Colon (tissue), 2 donors: ENCODE results near the gene TXNRD2.

ENCODE experiments used
- FAIRE-seq: peaks from 2 replicates; lab custom pipeline; 2012; peaks lifted over from hg19 to GRCh38; lab: Jason Lieb, UNC
- donor health status: control.
- donor health status: control.

TXNRD2 gene

DNA sequence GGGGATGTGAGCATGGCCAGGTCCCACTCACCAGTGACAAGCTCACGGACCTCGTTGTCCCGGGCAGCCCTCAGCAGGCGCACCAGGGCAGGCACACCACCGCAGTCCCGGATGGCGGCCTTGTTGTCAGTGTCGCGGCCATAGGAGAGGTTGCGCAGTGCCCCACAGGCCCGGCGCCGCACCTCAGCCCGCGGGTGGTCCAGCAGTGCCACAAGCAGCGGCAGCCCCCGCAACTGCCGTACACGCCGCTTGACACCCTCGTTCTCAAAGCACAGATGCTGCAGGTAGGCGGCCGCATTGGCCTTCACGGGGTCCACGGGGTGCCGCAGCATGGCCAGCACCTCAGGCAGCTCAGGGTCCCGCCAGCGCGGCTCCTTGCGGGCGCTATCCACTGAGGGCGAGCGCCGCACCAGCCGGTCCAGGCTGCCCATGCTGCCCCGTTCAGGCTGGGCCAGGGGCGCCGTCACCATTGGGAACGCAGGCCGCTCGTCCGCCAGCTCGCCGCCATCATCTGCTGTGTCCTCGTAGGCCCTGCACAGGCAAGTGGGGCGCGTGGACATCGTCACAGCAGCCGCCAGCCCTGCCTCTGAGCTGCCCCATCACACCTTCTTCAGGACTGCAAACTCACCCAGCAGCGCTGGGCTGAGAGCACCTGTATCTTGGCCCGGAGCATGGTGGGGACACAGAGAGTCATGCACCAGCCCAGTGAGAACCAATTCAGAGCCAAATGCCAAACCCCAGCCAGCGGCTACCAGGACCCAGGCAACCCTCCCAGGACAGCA, 38.3 kb upstream of the TXNRD2 start:
- no peak for FAIRE-seq

DNA sequence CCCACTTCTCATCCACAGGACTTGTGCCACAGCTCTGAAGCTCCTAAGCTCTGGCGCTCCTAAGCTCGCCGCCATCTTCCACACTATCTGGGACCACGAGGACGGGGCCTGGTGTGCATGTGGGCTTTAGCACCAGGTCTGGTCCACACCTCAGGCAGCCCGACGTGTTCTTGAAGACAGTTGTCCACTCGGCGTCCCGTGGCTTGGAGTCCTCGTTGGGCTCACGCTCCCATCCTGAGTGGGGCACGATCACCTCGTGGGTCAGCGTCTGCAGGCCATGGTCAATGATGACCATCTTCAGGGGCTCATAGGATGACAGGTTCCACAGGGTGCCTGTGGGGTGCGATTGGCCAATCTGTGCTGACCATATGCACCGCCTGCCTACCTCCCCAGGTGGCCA, 37.1 kb upstream of the TXNRD2 start:
- FAIRE-seq = no peak

DNA sequence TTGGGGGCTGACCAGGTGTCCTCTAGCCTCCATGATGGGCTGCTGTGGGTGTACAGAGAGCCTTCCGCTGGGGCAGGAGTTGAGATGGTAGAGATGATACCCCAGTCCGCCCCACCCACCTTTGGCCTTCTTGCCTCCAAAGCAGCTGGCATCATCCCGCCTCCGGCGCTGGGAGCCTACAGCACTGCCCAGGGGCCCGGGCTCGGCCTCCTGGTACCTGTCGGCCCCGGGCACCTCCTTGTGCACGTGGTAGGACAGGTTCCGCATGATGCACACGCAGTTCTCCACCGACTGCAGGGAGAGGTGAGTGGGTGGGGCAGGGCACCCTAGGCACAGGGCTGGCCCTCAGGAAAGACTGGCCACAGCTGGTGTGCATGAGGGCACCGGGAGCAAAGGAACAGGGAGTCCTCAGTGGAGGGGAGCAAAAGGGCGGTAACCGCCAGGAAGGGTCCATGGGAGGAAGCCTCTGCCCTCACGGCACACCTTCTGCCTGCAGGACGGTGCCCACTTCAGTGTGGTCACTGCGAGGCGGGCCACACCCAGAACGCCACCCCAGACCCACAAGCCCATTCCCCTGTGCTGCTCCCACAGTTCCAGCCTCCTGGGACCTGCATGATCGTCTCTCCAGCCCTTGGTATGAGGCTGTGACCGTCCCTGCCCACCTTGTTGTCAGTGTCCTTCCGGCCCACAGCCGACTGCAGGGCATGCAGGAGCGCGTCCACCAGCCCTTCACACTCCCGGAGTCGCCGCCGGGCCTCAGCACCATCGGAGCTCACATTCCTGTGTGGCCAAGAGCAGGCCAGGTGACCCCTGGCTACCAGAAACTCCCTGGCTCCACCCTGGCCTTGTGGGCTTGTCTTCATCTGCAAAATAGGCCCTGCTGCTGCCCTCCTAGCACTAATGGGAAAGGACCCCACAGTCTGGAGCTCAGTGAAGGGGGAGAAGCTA, 36.0 kb upstream of the TXNRD2 start:
- FAIRE-seq = no peak

DNA sequence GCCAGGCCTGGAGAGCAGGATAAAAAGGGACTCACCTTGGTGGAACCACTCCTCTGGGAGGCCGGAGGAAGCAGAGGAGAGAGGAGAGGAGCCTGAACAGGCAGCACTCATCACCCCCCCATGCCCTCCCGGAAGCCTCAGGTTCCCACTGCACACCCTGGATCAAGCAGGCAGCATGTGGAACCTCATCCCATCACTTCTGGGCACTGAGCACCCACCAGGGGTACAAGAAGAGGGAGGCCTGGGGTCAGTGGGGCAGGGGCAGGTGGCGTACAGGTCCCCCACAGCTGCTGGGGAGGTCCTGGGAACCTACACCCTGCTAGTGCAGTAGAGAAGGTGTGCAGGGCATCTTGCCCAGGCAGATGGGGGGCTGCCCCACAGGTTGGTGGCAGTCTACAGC, 35.1 kb upstream of the TXNRD2 start:
- FAIRE-seq = no peak

DNA sequence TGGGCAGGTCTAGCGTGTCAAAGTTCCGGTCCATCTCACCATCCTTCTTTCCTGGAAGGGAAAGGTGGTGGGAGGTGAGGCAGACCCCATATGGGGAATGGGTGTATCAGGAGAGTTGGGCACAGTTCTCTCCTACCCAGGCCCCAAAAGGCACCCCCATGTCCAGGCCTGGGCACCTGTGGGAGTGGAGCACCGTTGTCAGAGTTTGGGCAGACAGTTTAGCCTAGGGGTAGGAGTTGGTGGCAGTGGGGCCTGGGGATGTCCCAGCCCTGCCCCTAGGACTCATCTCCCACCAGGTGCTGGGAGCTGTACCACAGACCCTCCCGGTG, 34.1 kb upstream of the TXNRD2 start:
- no peak for FAIRE-seq

DNA sequence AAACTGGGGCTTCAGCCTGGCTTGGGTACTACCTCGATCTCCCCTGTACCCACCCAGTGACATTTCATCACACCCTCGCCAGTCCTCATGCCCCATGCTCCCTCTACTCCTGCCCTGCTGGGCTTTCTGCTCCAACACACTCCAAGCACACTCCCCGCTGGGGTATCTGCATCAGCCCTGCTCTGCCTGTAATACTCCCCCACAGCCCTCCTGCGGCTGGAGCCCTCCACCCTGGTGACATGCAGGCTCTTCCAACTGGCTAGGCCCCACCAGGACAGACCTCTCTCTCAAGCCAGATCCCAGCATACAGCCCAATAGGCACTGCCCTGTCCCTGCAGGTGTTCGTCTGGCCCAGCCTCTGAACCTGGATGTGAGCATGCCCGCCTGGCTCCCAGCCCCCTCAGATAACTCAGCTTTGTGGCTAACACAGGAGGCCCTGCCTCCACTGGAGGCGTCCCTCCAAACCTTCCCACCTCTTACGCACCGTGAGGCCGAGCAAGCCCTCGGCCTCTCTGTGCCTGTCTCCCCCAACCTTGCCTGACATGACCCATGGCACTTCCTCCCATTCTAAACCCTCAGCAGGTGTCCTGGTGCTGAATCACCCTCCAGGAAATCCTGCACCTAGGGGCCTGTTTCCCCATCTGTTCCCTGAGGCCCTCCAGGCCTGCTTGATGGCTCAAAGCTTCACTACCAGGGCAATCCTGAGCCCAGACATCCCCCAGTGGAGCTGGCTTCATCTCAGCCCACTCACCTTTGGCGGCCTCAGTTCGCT, 33.5 kb upstream of the TXNRD2 start:
- FAIRE-seq = no peak

DNA sequence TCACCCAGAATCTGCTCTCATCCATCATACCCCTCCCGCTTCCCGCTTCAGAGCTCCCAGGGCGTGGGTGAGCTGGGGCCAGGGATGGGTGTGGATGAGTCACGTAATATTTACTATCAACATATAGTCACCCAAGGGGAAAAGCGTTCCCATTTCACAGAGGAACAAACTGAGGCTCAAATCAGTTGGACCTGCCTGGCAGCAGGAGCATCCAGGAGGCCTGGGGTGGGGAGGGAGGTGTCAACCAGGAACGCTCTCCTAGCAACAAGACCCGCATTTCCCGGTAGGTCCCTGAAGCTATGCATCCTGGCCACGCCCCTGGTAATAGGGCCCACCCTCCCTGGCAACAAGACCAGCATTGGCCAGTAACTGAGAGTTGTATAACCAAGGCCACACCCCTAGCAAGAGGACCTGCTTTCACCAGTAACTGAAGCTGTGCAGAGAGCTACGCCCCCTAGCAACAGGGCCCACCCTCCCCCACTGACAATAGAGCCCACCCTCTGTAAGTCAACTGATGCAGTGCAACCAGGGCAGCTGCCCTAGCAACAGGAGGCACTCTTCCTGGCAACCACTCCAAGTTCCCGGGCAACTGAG, 32.7 kb upstream of the TXNRD2 start:
- FAIRE-seq = no peak

DNA sequence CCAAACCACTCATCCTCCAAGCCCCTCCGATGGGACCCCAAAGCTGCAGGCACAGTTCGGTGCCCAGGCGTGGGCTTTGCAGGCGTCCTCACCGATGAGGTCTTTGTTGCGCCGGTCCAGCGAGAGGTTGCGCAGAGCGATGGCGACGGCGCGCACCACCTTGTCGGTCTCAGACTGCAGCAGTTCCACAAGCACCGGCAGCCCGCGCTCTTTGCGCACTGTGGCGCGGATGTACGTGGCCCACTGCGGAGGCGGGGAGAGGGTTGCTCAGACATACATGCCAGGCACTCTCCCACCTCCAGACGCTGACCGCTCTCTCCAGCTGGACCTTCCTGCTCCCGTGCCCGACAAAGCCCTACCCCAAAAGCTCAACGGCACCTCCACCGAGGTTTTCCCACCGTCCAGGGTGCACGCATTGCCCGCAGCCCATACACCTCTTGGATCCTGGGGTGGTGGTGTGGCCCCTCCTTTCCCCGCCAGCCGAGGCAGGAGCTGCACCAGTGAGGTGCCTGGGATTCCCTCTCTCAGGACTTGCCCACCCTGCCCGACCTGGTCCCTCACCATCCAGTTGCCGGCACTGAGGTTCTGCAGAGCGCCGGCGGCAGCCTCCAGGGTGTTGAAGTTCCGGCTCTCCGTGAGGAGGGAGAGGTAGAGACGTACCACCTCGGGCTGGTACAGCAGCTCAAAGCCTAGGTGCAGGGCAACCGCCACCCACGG, 32.1 kb upstream of the TXNRD2 start:
- no peak for FAIRE-seq

DNA sequence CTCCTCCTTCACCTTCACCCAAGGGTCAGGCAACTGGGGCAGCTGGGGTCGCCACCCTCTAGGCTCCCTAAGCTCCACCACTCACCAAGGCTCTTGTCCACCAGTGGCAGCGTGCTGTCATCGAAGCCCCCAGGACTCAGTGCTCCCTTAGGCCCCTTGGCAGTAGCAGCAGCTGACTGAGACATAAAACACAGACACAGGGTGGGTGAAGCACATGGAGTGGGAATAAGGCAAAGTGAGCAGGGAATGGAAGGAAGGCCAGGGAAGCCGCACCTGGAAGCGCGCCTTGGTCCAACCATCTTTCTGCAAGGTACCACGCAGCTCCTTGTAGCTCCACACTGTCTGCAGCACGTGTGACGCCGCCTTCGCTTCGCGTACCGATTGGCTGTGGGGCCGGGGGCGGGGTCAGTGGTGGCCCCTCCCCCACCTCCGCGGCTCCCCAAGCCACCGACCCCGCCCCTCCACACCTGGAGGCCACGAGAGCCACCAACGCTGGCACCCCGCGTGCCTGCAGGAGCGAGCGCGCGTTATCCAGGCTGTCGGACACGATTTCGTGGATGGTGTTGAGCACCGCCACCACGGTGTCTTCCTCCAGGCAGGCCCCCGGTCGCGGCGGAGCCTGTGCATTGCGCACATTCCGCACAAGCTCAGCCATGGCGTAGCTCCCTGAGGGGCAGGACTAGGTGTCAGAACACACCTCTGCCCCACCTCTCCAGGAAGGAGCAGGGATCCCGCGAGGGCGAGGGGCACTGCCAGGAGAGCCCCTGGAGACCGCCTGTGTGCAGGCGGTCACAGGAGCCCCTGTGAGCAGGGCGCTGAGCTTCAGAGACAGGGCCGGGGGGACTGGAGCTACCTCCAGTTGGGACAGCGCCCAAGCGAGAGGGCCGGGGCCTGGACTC, 31.3 kb upstream of the TXNRD2 start:
- FAIRE-seq = no peak

DNA sequence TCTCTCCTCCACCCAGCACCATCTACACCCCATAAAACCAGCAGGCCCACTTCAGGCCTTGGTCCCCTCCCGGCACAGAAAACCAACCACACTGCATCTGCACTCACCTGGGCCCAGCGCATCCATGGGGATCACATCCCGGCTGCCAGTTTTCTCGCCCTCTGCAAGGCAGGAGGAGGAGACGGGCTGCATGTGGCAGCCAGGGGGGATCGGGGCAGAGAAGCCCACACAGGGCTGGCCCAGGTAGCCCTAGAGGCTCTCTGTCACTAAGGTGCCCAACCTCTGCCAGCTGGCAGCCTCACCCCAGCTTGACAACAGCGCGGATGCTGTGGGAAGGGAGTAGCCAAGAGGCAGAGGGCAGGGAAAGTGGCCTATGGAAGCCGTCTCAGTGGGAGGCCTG, 30.6 kb upstream of the TXNRD2 start:
- FAIRE-seq = no peak

DNA sequence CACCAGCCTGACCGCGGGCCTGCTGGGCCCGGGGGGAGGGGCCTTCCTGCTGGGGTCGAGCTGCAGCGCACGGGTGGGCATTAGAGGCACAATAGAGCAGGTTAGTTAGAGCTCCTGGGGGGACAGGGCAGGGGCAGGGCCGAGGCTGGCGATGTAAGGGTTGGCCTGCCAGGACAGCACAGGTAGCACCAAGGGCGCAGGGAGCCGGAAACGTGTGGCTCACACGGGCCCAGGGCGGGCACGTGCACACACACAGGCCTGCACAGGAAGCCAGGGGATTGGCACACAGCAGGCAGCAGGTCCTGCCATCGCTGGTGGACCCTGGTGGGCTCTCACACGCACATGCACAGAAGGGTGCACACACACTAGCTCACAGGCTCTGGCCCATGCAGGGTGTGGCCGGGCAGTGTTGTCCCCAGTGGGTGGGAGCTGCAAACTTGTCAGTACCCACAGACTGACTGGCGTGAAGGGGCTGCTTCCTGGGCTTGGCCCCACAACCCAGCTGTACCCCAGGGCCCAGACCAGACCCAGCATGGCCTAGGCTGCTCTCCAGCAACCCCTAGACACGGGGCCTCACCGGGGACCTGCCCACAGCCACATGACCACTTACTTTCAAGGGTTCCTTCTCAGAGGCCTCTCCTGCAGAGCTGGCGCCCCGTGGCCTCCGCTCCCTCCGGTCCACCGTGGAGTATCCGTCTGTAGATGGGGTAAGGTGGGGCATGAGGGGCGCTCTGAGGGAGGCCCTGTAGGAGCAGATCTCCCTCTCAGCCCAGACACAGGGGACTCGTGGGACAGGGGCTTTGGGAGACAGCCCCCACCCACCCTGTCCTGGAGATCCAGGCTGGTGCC, 29.9 kb upstream of the TXNRD2 start:
- FAIRE-seq = no peak

DNA sequence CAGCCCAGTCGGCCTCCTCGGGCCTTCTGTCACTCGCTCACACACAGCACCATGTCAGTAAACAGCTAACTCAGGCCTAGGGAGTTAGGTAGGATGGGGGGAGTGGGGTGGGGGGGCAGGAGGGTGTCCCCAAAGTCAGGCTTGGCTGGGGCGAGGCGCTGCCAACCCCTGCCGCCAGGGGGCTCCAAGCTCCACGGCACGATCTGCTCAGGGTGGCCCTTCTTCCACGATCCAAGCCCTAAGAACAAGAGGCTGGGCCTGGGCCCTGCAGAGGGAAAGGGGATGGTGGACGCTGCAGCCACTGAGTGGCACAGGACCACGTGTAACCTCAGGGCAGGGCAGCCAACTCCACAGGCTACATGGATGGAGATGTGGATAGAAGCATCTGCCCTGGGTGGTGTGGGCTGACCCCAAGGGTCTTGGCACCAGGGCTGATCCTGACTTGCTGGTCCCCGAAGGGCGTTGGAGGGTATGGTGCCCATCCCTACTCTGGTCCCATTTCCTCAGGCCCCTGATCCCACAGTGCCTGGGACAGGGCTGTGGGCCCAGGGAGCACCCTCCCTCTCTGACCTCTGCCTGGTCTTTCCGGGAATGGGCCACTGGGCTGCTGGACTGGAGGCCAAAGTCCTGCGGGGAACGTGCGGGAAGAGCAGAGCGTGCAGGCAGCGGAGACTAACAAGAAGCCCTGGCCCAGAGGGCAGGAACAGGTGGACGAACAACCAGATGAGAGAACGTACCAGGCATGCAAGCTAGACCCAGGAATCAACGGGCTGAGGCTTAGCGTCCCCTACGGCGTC, 29.1 kb upstream of the TXNRD2 start:
- no peak for FAIRE-seq

DNA sequence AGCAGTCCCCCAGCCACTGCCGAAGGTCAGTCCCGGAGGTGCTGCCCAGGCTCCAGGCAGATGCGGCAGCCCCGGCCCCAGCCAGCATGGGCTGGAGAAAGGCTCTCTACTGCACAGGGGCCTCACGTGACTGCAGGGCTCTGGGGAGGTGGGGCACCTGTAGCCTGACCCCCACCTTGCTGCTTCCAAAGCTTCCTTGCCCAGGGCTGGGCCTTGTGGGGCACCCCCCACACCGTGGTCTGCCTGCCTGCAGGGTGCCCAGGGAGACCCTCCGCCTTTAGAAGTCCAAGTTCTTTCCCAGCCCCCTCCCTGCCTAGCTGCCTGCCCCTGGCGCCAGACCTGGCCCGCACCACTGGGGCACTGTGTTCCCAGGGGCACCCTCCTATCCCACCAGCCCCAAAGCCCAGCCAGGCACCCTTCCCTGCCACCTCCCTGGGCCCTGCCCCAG, 28.4 kb upstream of the TXNRD2 start:
- FAIRE-seq = no peak

DNA sequence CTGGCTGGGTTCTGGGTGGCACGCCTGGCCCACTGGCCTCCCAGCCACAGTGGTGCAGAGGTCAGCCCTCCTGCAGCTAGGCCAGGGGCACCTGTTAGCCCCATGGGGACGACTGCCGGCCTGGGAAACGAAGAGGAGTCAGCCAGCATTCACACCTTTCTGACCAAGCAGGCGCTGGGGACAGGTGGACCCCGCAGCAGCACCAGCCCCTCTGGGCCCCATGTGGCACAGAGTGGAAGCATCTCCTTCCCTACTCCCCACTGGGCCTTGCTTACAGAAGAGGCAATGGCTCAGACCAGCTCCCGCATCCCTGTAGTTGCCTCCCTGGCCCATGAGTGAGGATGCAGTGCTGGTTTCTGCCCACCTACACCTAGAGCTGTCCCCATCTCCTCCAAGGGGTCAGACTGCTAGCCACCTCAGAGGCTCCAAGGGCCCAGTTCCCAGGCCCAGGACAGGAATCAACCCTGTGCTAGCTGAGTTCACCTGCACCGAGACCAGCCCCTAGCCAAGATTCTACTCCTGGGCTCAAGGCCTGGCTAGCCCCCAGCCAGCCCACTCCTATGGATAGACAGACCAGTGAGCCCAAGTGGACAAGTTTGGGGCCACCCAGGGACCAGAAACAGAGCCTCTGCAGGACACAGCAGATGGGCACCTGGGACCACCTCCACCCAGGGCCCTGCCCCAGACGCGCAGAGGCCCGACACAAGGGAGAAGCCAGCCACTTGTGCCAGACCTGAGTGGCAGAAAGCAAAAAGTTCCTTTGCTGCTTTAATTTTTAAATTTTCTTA, 27.7 kb upstream of the TXNRD2 start:
- FAIRE-seq = no peak

DNA sequence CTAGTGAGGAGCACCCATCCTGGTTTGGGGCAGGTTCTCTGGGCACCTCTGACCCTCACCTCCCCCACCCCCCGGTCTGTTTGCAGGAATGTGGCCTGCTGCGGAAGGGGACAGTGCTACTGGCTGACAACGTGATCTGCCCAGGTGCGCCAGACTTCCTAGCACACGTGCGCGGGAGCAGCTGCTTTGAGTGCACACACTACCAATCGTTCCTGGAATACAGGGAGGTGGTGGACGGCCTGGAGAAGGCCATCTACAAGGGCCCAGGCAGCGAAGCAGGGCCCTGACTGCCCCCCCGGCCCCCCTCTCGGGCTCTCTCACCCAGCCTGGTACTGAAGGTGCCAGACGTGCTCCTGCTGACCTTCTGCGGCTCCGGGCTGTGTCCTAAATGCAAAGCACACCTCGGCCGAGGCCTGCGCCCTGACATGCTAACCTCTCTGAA, 26.9 kb upstream of the TXNRD2 start:
- no peak for FAIRE-seq

DNA sequence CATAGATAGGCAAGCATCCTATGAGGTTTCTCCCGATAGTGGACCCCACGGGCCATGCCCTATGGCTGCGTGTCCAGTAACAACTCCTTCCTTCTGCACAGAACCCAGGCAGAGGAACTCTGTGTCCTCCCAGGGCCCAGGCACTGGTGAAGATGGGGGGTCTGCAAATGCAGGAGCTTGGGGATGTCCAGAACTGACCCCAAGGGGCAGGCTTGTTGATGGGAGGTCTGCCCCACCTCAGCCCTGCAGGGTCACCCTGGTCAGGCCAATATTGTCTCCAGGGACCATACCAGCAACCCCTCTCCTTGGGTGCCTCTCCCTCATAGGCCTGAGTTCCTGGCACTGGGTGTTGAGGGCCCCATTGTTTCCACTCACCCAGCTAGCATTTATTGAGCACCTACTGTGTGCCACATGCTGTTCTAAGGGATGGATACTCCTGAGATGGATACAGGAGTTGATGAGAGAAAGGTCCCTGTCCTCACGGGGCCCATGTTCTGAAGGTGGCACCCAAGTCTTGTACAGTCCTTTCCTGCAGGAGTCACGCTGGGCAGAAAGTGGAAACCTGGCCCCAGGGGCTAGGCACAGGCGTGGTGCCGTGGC, 26.3 kb upstream of the TXNRD2 start:
- FAIRE-seq = no peak
